WTC11 (cell line): ENCODE measurements around the gene CDK12. TPM values are rescaled to one million over a fixed set of nuclear protein-coding genes. Genes with fewer than 3 reads are reported as not detected.

Experiments used
- ATAC-seq: fragments of 200-7000 bp; cut with Tn5 transposase; 2 replicates; pipeline ENCODE4 v1.10.0; 2021; ENCODE audit warnings: mild to moderate bottlenecking, moderate library complexity
- CTCF ChIA-PET: fragments of 300-600 bp; sonication (Branson Sonifier 250); formaldehyde crosslinking; loops from one replicate; lab custom pipeline; 2021; ENCODE audit warnings: antibody characterized with exemption; lab: Charles Lee
- POLR2A ChIA-PET: fragments of 350-600 bp; sonication (Branson Sonifier 250); formaldehyde crosslinking; loops from one replicate; lab custom pipeline; 2021; ENCODE audit warnings: antibody characterized with exemption; lab: Charles Lee
- DNase-seq: peaks from one replicate; pipeline ENCODE4 v3.0.0; 2021; ENCODE audit warnings: low spot score
- H3K27ac Mint-ChIP-seq: 2 replicates; pipeline ENCODE4 v1.8.0; 2021; ENCODE audit warnings: mixed read lengths
- H3K27me3 Mint-ChIP-seq: 2 replicates; pipeline ENCODE4 v1.8.0; 2021; ENCODE audit warnings: low read depth, mild to moderate bottlenecking, moderate library complexity, mixed read lengths
- H3K36me3 Mint-ChIP-seq: 2 replicates; pipeline ENCODE4 v1.8.0; 2021; ENCODE audit warnings: mixed read lengths
- H3K4me1 Mint-ChIP-seq: 2 replicates; pipeline ENCODE4 v1.8.0; 2022; ENCODE audit warnings: mixed read lengths
- H3K4me3 Mint-ChIP-seq: 2 replicates; pipeline ENCODE4 v1.8.0; 2021; ENCODE audit warnings: mild to moderate bottlenecking, moderate library complexity, mixed read lengths
- H3K9me3 Mint-ChIP-seq: 2 replicates; pipeline ENCODE4 v1.8.0; 2021; ENCODE audit warnings: mixed read lengths
- GTF2I ChIP-seq: fragments of 250-450 bp; sonication (Bioruptor Pico); conservative IDR thresholded peaks from 2 replicates; pipeline ENCODE4 v1.4.0; 2021; ENCODE audit warnings: mild to moderate bottlenecking
- HMGA2 ChIP-seq: fragments of 250-450 bp; sonication (Bioruptor Pico); IDR thresholded peaks from 2 replicates; pipeline ENCODE4 v1.4.0; 2021; ENCODE audit warnings: mild to moderate bottlenecking, moderate library complexity
- JAZF1 ChIP-seq: fragments of 250-450 bp; sonication (Bioruptor Pico); IDR thresholded peaks from 2 replicates; pipeline ENCODE4 v1.9.0; 2021; ENCODE audit warnings: moderate library complexity, mild to moderate bottlenecking, inconsistent platforms
- MXD4 ChIP-seq: fragments of 250-450 bp; sonication (Bioruptor Pico); IDR thresholded peaks from 2 replicates; pipeline ENCODE4 v1.8.0; 2021; ENCODE audit warnings: mild to moderate bottlenecking, moderate library complexity, borderline replicate concordance
- NFATC4 ChIP-seq: fragments of 250-450 bp; sonication (Bioruptor Pico); IDR thresholded peaks from 2 replicates; pipeline ENCODE4 v1.9.0; 2021; ENCODE audit warnings: mild to moderate bottlenecking
- NFE2L1 ChIP-seq: sonication (generic); formaldehyde crosslinking; IDR thresholded peaks from 2 replicates; pipeline ENCODE4 v1.8.1; 2023; ENCODE audit warnings: missing genetic modification reagents
- NR2C2 ChIP-seq: sonication (generic); formaldehyde crosslinking; IDR thresholded peaks from 2 replicates; pipeline ENCODE4 v1.8.0; 2022; ENCODE audit warnings: mild to moderate bottlenecking, missing genetic modification reagents
- NR3C1 ChIP-seq: sonication (generic); formaldehyde crosslinking; conservative IDR thresholded peaks from 2 replicates; pipeline ENCODE4 v1.8.1; 2023; ENCODE audit warnings: low read depth, mild to moderate bottlenecking, missing genetic modification reagents
- SMAD3 ChIP-seq: sonication (generic); formaldehyde crosslinking; IDR thresholded peaks from 2 replicates; pipeline ENCODE4 v1.8.0; 2022; ENCODE audit warnings: missing genetic modification reagents, mild to moderate bottlenecking, borderline replicate concordance
- TCF7 ChIP-seq: sonication (generic); formaldehyde crosslinking; IDR thresholded peaks from 2 replicates; pipeline ENCODE4 v1.8.0; 2022; ENCODE audit warnings: mild to moderate bottlenecking, low read depth, missing genetic modification reagents, moderate library complexity
- ZBTB21 ChIP-seq: sonication (generic); formaldehyde crosslinking; IDR thresholded peaks from 2 replicates; pipeline ENCODE4 v1.8.1; 2023; ENCODE audit warnings: mild to moderate bottlenecking, missing genetic modification reagents, borderline replicate concordance
- ZNF138 ChIP-seq: sonication (generic); formaldehyde crosslinking; conservative IDR thresholded peaks from 2 replicates; pipeline ENCODE4 v1.8.1; 2022; ENCODE audit warnings: mild to moderate bottlenecking, moderate library complexity, missing genetic modification reagents
- ZNF219 ChIP-seq: sonication (generic); formaldehyde crosslinking; IDR thresholded peaks from 2 replicates; pipeline ENCODE4 v1.8.0; 2023; ENCODE audit warnings: missing genetic modification reagents, mild to moderate bottlenecking, borderline replicate concordance
- ZNF396 ChIP-seq: fragments of 250-450 bp; sonication (Bioruptor Pico); IDR thresholded peaks from 2 replicates; pipeline ENCODE4 v1.8.0; 2021; ENCODE audit warnings: mild to moderate bottlenecking, moderate library complexity, borderline replicate concordance
- ZNF671 ChIP-seq: fragments of 250-450 bp; sonication (Bioruptor Pico); IDR thresholded peaks from 2 replicates; pipeline ENCODE4 v1.8.0; 2021; ENCODE audit warnings: mild to moderate bottlenecking
- total RNA-seq: library from RNA; stranded (reverse); gene quantifications from 3 replicates; pipeline ENCODE4 v1.2.3, GENCODE V29; 2021
- TF ChIP-seq, protein P1 (sequence below): sonication (generic); formaldehyde crosslinking; IDR thresholded peaks from 2 replicates; pipeline ENCODE4 v1.8.1; 2023; ENCODE audit warnings: mild to moderate bottlenecking, missing genetic modification reagents, borderline replicate concordance
- TF ChIP-seq, protein P2 (sequence below): fragments of 200-600 bp; IDR thresholded peaks from 2 replicates; pipeline ENCODE4 v1.8.0; 2022; ENCODE audit warnings: antibody characterized with exemption
- TF ChIP-seq, protein P3 (sequence below): sonication (generic); formaldehyde crosslinking; IDR thresholded peaks from 2 replicates; pipeline ENCODE4 v1.8.0; 2022; ENCODE audit warnings: mild to moderate bottlenecking, missing genetic modification reagents
- TF ChIP-seq, protein P4 (sequence below): sonication (generic); formaldehyde crosslinking; IDR thresholded peaks from 2 replicates; pipeline ENCODE4 v1.8.0; 2022; ENCODE audit warnings: mild to moderate bottlenecking, missing genetic modification reagents
- TF ChIP-seq, protein P5 (sequence below): sonication (generic); formaldehyde crosslinking; IDR thresholded peaks from 2 replicates; pipeline ENCODE4 v1.8.1; 2022; ENCODE audit warnings: missing genetic modification reagents, borderline replicate concordance
- TF ChIP-seq, protein P6 (sequence below): fragments of 250-450 bp; sonication (Bioruptor Pico); IDR thresholded peaks from 2 replicates; pipeline ENCODE4 v1.9.0; 2021; ENCODE audit warnings: mild to moderate bottlenecking

The CDK12 gene
- total RNA-seq, 1 experiment from 2014 or later = 58.4 TPM

DNA sequence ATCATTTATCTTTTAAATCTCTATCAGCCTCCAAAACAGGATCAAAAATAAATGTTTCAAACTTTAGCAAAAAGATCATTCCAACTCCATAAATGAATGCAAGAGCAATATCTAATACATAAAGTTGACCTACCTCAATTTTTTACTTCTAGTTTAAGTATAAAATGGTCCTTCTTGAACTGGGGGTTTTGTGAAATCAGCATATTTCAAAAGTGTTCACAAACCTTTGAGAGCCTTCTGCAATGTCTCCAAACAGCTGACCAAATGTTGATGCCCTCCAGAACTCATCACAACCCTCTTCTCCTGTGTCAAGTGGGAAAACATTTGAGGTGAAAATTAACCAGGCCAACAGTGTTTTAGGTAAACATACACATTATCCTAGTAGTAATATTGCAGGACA, 18.0 kb upstream of the CDK12 start:
- no peak overlapping the region for H3K27ac Mint-ChIP-seq
- H3K9me3 Mint-ChIP-seq = no peaks in the 10 kb centered on the region
- TF ChIP-seq, protein P1, sequence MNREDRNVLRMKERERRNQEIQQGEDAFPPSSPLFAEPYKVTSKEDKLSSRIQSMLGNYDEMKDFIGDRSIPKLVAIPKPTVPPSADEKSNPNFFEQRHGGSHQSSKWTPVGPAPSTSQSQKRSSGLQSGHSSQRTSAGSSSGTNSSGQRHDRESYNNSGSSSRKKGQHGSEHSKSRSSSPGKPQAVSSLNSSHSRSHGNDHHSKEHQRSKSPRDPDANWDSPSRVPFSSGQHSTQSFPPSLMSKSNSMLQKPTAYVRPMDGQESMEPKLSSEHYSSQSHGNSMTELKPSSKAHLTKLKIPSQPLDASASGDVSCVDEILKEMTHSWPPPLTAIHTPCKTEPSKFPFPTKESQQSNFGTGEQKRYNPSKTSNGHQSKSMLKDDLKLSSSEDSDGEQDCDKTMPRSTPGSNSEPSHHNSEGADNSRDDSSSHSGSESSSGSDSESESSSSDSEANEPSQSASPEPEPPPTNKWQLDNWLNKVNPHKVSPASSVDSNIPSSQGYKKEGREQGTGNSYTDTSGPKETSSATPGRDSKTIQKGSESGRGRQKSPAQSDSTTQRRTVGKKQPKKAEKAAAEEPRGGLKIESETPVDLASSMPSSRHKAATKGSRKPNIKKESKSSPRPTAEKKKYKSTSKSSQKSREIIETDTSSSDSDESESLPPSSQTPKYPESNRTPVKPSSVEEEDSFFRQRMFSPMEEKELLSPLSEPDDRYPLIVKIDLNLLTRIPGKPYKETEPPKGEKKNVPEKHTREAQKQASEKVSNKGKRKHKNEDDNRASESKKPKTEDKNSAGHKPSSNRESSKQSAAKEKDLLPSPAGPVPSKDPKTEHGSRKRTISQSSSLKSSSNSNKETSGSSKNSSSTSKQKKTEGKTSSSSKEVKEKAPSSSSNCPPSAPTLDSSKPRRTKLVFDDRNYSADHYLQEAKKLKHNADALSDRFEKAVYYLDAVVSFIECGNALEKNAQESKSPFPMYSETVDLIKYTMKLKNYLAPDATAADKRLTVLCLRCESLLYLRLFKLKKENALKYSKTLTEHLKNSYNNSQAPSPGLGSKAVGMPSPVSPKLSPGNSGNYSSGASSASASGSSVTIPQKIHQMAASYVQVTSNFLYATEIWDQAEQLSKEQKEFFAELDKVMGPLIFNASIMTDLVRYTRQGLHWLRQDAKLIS (CRISPR knock-in tag) = no peak
- TF ChIP-seq ZNF671 (CRISPR knock-in tag) = no peak
- TF ChIP-seq, protein P2, sequence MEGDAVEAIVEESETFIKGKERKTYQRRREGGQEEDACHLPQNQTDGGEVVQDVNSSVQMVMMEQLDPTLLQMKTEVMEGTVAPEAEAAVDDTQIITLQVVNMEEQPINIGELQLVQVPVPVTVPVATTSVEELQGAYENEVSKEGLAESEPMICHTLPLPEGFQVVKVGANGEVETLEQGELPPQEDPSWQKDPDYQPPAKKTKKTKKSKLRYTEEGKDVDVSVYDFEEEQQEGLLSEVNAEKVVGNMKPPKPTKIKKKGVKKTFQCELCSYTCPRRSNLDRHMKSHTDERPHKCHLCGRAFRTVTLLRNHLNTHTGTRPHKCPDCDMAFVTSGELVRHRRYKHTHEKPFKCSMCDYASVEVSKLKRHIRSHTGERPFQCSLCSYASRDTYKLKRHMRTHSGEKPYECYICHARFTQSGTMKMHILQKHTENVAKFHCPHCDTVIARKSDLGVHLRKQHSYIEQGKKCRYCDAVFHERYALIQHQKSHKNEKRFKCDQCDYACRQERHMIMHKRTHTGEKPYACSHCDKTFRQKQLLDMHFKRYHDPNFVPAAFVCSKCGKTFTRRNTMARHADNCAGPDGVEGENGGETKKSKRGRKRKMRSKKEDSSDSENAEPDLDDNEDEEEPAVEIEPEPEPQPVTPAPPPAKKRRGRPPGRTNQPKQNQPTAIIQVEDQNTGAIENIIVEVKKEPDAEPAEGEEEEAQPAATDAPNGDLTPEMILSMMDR = no peak
- no peak for TF ChIP-seq JAZF1 (CRISPR knock-in tag)
- no peak for TF ChIP-seq ZNF396
- TF ChIP-seq NFATC4 (CRISPR knock-in tag) = no peak
- TF ChIP-seq, protein P3, sequence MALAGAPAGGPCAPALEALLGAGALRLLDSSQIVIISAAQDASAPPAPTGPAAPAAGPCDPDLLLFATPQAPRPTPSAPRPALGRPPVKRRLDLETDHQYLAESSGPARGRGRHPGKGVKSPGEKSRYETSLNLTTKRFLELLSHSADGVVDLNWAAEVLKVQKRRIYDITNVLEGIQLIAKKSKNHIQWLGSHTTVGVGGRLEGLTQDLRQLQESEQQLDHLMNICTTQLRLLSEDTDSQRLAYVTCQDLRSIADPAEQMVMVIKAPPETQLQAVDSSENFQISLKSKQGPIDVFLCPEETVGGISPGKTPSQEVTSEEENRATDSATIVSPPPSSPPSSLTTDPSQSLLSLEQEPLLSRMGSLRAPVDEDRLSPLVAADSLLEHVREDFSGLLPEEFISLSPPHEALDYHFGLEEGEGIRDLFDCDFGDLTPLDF (CRISPR knock-in tag) = no peak
- no peak for TF ChIP-seq NR2C2 (CRISPR knock-in tag)
- no peak for TF ChIP-seq ZNF138 (CRISPR knock-in tag)
- TF ChIP-seq ZBTB21 (CRISPR knock-in tag) = no peak
- TF ChIP-seq GTF2I = no peak
- TF ChIP-seq SMAD3 (CRISPR knock-in tag) = no peak
- POLR2A ChIA-PET = interaction anchor here (0.7 kb wide), 1 partner anchor 173 kb away, joined by 8 read pairs; no protein-coding TSS in a partner anchor
- no peak overlapping the region for H3K4me3 Mint-ChIP-seq
- ATAC-seq (no peak), DNase-seq (no peak)
- no peaks in the 10 kb centered on the region for H3K27me3 Mint-ChIP-seq
- no peaks in the 10 kb centered on the region for H3K4me1 Mint-ChIP-seq
- peaks cover 70% of the 10 kb centered on the region for H3K36me3 Mint-ChIP-seq
- CTCF ChIA-PET = no interaction called here

DNA sequence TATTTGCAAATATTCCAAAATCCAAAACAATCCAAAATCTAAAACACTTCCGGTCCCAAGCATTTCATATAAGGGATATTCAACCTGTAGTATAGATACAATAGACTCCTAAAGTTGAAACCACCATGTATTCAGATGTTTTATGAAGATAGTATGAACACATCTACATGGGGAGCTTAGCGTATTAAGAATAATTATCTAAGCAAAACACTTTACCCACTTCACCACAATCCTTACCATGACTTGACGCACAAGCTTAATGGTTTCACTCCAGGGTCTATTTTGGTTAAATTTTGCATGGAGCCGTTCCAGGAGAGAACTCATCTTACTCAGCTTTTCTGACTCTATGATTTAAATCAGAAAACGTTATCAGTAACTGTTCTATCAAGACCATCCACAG, 13.7 kb upstream of the CDK12 start:
- ChIA-PET CTCF (no interaction called here), POLR2A (no interaction called here)
- TF ChIP-seq MXD4 (CRISPR knock-in tag) = no peak
- TF ChIP-seq, protein P1 (CRISPR knock-in tag) = no peak
- no peak for TF ChIP-seq TCF7 (CRISPR knock-in tag)
- TF ChIP-seq ZNF219 (CRISPR knock-in tag) = no peak
- TF ChIP-seq NR3C1 (CRISPR knock-in tag) = no peak
- TF ChIP-seq NFE2L1 = no peak
- TF ChIP-seq, protein P4, sequence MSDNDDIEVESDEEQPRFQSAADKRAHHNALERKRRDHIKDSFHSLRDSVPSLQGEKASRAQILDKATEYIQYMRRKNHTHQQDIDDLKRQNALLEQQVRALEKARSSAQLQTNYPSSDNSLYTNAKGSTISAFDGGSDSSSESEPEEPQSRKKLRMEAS (CRISPR knock-in tag) = no peak
- no peak for TF ChIP-seq HMGA2 (CRISPR knock-in tag)
- TF ChIP-seq, protein P5, sequence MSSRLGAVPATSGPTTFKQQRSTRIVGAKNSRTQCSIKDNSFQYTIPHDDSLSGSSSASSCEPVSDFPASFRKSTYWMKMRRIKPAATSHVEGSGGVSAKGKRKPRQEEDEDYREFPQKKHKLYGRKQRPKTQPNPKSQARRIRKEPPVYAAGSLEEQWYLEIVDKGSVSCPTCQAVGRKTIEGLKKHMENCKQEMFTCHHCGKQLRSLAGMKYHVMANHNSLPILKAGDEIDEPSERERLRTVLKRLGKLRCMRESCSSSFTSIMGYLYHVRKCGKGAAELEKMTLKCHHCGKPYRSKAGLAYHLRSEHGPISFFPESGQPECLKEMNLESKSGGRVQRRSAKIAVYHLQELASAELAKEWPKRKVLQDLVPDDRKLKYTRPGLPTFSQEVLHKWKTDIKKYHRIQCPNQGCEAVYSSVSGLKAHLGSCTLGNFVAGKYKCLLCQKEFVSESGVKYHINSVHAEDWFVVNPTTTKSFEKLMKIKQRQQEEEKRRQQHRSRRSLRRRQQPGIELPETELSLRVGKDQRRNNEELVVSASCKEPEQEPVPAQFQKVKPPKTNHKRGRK (CRISPR knock-in tag) = no peak
- TF ChIP-seq, protein P6, sequence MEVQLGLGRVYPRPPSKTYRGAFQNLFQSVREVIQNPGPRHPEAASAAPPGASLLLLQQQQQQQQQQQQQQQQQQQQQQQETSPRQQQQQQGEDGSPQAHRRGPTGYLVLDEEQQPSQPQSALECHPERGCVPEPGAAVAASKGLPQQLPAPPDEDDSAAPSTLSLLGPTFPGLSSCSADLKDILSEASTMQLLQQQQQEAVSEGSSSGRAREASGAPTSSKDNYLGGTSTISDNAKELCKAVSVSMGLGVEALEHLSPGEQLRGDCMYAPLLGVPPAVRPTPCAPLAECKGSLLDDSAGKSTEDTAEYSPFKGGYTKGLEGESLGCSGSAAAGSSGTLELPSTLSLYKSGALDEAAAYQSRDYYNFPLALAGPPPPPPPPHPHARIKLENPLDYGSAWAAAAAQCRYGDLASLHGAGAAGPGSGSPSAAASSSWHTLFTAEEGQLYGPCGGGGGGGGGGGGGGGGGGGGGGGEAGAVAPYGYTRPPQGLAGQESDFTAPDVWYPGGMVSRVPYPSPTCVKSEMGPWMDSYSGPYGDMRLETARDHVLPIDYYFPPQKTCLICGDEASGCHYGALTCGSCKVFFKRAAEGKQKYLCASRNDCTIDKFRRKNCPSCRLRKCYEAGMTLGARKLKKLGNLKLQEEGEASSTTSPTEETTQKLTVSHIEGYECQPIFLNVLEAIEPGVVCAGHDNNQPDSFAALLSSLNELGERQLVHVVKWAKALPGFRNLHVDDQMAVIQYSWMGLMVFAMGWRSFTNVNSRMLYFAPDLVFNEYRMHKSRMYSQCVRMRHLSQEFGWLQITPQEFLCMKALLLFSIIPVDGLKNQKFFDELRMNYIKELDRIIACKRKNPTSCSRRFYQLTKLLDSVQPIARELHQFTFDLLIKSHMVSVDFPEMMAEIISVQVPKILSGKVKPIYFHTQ (CRISPR knock-in tag) = no peak
- Mint-ChIP-seq H3K4me3 (no peak overlapping the region), H3K27me3 (no peaks in the 10 kb centered on the region), H3K4me1 (peaks cover 7% of the 10 kb centered on the region), H3K36me3 (peaks cover 41% of the 10 kb centered on the region), H3K27ac (no peak overlapping the region), H3K9me3 (no peaks in the 10 kb centered on the region)
- no peak for ATAC-seq
- DNase-seq = no peak
